Daoy (cell line): Measurements from ENCODE around the gene ASB14. TPM values are rescaled to one million over a fixed set of nuclear protein-coding genes. Genes with fewer than 3 reads are reported as not detected.
"Not testable (repeated sequence)": the region's sequence is repeated elsewhere in the genome, so short reads cannot be mapped to it uniquely, and the experiment has no call there.

Experiments used
- DNase-seq: peaks from one replicate; pipeline ENCODE4 v3.0.0-alpha.2; 2015; ENCODE audit warnings: low read depth
- total RNA-seq: library from RNA; depleted of rRNA; stranded (reverse); fragments of >200 nt; shearing (Covaris generic); gene quantifications from 2 replicates; pipeline ENCODE4 v1.2.3, GENCODE V29; 2014; rRNA removed

ASB14 gene
- not detected in 2 replicates for total RNA-seq

DNA sequence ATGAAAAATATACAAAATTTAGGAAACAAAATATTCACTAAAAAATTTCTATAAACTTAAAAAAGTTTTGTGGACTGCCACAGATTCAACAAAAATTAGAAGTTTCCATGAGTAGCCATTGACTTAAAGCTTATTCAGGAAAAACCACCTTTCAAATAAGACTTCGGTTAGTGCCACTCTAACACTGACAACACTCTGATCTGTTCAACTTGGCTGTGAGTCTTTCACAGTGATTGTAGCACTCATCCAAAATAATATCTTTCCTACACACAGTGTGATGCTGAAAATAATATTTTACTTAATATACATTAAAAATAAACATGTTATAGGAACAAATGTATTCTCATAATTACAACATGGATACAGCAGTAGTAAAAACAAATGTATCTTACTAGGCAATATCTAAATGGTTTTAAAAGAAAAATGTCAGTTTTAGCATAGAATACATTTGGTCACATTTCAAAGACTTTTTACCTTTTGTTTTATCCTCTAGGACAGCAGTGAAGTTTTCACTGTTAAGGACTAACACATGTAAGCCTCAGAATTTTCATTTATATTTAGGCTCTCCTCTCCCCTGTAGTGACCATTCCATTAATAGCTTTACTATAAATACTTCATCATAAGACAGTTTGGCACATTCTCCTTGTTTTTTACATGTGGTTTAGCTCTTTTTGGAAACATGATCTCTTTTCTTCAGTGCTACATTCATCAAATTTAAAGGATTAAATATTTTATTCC, at the start of gene ASB14:
Gene ASB14 (minus strand): TSS at position 527 of the 738 bp plus-strand sequence. CDS start 652 bp downstream, outside the sequence.
- DNase-seq = no peak

GRCh38 chr3:57339071-57339642, 46.7 kb upstream of the ASB14 start:
- not testable (repeated sequence) for DNase-seq

- DNase-seq = not testable (repeated sequence)
Observed at GRCh38 chr3:57338272-57339070, 46.0 kb upstream of the ASB14 start.

DNA sequence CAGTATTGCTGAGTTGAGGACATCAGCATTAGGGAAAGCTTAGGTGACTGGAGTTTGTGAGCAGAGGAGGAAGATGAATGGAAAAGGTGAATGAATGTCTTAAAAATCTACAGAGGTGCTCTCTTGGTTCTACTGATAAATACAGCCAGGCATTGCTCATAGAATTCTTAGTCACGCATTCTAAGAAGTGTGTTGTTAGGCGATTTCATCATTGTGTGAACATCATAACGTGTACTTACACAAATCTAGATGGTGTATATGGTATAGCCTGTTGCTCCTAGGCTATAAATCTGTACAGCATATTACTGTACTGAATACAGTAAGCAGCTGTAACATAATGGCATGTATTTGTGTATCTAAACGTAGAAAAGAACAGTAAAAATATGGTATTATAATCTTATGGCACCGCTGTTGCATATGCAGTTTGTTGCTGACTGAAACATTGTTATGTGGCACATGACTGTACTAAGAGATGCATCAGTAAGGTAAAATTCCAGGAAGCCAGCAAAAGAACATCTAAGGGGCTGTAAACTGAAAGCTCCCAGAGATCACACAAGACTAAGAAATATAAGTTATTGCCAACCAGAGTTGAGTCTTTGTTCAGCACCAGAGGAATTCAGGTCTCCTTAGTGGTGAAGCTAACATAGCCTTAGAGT, 42.9 kb upstream of the ASB14 start:
- no peak for DNase-seq

DNA sequence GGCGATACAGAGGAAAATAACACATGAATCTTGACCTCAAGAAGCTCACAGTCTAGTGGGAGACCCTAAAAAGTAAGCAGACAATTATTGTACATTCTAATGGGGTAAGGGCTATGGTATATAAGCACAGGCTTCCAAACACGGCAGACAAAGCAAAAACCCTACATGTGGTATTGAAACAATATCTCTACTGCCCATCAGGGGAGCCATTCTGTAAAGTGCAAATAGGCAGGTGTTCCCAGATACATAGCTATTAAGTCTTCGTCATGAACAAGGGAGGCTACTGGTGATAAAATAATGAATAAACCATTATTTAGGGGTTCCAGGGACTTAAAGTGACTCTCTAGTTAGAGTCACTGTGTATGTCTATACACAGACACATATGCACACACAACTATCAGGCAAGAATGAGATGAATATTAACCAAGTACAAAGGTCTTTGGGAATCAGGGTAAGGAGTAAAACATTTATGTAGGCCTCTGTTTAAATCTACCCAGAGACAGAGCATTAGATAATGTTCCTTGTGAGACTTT, 38.7 kb upstream of the ASB14 start:
- no peak for DNase-seq

DNA sequence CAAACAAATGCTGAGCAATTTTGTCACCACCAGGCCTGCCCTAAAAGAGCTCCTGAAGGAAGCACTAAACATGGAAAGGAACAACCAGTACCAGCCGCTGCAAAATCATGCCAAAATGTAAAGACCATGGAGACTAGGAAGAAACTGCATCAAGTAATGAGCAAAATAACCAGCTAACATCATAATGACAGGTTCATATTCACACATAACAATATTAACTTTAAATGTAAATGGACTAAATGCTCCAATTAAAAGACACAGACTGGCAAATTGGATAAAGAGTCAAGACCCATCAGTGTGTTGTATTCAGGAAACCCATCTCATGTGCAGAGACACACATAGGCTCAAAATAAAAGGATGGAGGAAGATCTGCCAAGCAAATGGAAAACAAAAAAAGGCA, 34.0 kb upstream of the ASB14 start:
- DNase-seq = not testable (repeated sequence)

DNA sequence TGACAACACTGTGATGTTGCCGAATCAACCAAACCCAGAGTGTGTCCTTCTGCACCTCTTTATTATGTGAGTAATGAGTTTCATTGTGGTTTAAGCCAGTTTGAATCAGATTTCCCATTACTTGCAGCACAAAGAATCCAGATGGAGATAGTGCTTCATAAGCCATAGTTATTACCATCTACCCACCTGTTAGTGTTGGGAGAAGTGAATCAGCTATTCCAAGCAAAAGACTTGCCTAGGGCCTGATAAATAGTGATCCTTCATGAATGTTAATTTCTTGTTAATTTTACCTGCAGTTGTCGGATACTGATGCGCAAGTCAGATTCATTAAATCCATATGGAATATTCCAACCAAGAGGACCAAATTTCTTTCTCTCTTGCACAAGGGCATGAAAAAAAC, 21.7 kb upstream of the ASB14 start:
- DNase-seq = no peak

- no peak for DNase-seq
Observed at GRCh38 chr3:57309769-57310360, 17.4 kb upstream of the ASB14 start.

- DNase-seq = peak; percentile 19
Observed at GRCh38 chr3:57303520-57303919, 11.0 kb upstream of the ASB14 start.

GRCh38 chr3:57298041-57298440, 5.6 kb upstream of the ASB14 start:
- peak; percentile 61 for DNase-seq

DNA sequence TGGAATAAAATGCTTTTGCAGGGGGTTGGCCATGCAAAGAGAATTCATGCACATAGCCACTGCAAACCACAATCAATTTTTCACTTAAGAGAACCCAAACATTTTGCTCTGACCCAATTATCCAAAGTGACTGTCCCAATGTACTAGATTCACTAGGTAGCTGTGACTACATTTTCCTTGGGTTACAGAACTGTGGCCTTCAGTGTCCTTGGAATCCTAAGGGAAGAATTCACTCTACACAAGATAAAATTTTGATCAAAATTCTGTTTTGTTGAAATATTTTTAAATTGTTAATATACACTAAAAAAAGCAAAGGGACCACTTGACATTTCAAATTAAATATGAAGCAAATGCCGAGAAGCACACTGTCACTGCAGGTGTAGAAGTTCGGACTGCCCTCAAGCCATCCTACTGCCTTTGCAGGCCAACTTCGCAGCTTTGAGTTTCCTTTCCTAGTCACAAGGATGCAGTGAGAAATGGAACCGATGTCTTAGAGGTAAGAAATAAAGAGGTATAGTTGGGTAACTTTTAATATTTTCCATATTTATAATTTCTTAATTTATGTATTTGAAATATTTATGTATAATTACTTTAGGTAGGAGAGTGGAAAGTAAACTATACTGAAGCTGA, 527 bp upstream of the ASB14 start:
- no peak for DNase-seq

- no peak for DNase-seq
Observed at GRCh38 chr3:57288403-57288802, 4.1 kb downstream of the ASB14 start.

- DNase-seq = no peak
Observed at GRCh38 chr3:57287205-57287604, 5.3 kb downstream of the ASB14 start.

- DNase-seq = no peak
Observed at GRCh38 chr3:57283334-57283733, 9.2 kb downstream of the ASB14 start.

- DNase-seq = peak; percentile 25
Observed at GRCh38 chr3:57281715-57282114, 10.8 kb downstream of the ASB14 start.

DNA sequence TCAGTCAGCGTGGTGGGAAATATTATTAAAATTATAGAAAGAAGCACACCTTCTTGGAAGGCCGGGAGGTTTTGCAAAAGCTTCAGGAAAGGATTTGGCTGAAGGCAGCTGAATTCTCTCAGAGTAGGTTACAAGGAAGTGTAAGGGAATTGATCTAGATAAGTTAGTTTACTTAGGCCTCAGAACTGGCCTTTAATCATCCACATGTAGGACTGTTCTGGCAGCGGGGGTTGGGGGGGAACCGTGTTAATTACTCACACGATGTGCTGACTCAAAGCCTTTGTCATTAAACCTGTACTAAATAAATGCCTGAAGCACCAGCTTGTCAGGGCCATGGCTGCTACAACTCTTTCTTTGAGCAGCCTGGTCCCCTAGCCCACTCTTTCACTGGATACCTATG, 12.8 kb downstream of the ASB14 start:
- no peak for DNase-seq

GRCh38 chr3:57278237-57278636, 14.2 kb downstream of the ASB14 start:
- no peak for DNase-seq

DNA sequence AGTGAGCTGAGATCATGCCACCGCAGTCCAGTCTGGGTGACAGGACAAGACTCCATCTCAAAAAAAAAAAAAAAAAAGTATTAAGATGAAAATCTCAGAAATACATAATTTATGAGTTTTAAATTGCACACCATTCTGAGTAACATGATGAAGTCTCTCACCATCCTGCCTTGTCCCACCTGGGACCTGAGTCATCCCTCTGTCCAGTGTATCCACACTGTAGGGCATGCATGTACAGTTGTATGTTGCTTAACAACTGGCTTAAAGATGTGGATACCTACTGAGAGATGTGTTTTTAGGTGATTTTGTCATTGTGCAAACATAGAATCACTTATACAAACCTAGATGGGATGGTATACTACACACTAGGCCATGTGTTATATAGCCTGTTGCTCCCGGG, 17.1 kb downstream of the ASB14 start:
- DNase-seq = no peak

- peak; percentile 6 for DNase-seq
Observed at GRCh38 chr3:57274845-57275244, 17.6 kb downstream of the ASB14 start.

GRCh38 chr3:57268416-57268815, 24.1 kb downstream of the ASB14 start:
- DNase-seq = no peak

- DNase-seq = no peak
Observed at GRCh38 chr3:57261929-57262328, 30.6 kb downstream of the ASB14 start.
